Smooth muscle cell of the brain vasculature (primary cell): Measurements from ENCODE around the gene TXNDC5.

ENCODE experiments used
- DNase-seq: peaks from one replicate; pipeline ENCODE4 v3.0.0-alpha.2; 2012; ENCODE audit warnings: low read depth, low spot score

Gene TXNDC5

GRCh38 chr6:7859591-7859990 lies 51.0 kb downstream of the TXNDC5 start:
- DNase-seq, result no peak

GRCh38 chr6:7851780-7852179 lies 58.8 kb downstream of the TXNDC5 start:
- no peak for DNase-seq

- no peak for DNase-seq
Measured at GRCh38 chr6:7848229-7848628, 62.4 kb downstream of the TXNDC5 start.

GRCh38 chr6:7846966-7847818 lies 63.4 kb downstream of the TXNDC5 start:
- DNase-seq, result no peak

- no peak for DNase-seq
Measured at GRCh38 chr6:7841781-7842468, 68.7 kb downstream of the TXNDC5 start.

GRCh38 chr6:7836371-7837026 lies 74.1 kb downstream of the TXNDC5 start:
- DNase-seq, result no peak

GRCh38 chr6:7833751-7834070 lies 76.9 kb downstream of the TXNDC5 start:
- no peak for DNase-seq

- no peak for DNase-seq
Measured at GRCh38 chr6:7832904-7833750, 77.5 kb downstream of the TXNDC5 start.
